ENCODE results near the gene C2CD5.

C2CD5 gene

GRCh38 chr12:22412581-22412980, 131.8 kb downstream of the C2CD5 start:
- TF ChIP-seq, protein P1, sequence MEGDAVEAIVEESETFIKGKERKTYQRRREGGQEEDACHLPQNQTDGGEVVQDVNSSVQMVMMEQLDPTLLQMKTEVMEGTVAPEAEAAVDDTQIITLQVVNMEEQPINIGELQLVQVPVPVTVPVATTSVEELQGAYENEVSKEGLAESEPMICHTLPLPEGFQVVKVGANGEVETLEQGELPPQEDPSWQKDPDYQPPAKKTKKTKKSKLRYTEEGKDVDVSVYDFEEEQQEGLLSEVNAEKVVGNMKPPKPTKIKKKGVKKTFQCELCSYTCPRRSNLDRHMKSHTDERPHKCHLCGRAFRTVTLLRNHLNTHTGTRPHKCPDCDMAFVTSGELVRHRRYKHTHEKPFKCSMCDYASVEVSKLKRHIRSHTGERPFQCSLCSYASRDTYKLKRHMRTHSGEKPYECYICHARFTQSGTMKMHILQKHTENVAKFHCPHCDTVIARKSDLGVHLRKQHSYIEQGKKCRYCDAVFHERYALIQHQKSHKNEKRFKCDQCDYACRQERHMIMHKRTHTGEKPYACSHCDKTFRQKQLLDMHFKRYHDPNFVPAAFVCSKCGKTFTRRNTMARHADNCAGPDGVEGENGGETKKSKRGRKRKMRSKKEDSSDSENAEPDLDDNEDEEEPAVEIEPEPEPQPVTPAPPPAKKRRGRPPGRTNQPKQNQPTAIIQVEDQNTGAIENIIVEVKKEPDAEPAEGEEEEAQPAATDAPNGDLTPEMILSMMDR (conservative IDR thresholded peaks at IDR 0.05): no peak
- H3K27ac ChIP-seq: no peak overlapping the region

DNA sequence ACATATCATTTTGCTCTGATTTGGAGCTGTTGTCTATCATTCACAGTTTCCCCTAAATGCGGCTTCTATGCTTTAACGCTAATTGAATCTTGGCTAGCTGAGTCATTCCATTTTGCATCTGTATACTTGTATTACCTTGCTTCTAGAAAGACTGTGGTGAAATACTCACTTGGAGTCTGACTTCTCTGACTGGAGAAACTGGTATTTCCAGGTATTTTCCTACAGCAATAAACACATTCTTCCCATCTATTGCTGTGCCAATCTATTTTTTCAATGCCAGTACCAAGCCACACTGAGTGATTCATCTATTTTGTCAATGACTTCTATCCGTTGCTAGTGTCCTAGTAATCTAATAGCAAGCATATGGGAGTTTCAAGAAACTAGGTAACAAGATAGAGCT, 133.9 kb downstream of the C2CD5 start:
- peak overlapping the region; percentile 35 for H3K27ac ChIP-seq
- TF ChIP-seq, protein P1 (conservative IDR thresholded peaks at IDR 0.05): no peak

- TF ChIP-seq, protein P1 (conservative IDR thresholded peaks at IDR 0.05): no peak
- peak overlapping the region; percentile 35 for H3K27ac ChIP-seq
These were observed 134.8 kb downstream of the C2CD5 start for GRCh38 chr12:22409377-22410164.

DNA sequence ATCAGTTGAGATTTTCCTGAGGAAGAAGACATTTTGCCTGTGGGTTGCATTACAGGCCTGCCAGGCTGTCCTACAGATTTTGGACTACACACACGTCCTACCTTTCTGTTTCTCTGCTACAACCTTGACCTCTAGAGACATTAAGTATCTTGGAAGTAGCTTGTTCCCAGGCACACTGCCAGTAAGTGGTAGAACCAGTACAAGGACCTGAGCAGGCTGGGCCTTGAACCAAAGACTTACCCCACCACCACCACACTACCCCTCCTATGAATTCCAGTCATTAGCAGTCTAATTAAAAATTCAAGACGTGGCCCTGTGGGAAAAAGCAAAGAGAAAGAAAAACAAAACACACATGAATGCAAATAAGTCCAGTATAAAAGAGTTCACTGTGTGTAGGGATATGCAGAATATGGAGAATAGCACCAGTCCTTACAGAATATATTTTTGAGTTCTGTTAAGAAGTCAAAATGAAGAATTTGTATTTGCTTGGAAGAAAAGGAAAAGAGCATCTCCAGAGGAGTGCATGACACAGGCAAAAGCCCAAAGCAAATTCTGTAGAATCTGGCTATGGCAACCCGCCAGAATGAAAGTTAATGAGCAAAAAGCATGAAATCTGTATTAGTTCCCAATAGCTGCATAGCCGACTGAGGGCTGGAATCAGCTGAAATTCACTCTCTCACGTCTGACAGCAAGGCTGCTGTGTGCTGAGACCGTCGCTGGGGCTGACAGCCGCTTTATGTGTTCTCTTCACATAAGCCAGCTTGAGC, 135.5 kb downstream of the C2CD5 start:
- H3K27ac ChIP-seq: peak overlapping the region; percentile 35; the same call in 1 of the 2 replicates
- TF ChIP-seq, protein P1 (conservative IDR thresholded peaks at IDR 0.05): no peak

GRCh38 chr12:22407397-22407796, 136.9 kb downstream of the C2CD5 start:
- H3K27ac ChIP-seq: no peak overlapping the region
- TF ChIP-seq, protein P1 (conservative IDR thresholded peaks at IDR 0.05): no peak

DNA sequence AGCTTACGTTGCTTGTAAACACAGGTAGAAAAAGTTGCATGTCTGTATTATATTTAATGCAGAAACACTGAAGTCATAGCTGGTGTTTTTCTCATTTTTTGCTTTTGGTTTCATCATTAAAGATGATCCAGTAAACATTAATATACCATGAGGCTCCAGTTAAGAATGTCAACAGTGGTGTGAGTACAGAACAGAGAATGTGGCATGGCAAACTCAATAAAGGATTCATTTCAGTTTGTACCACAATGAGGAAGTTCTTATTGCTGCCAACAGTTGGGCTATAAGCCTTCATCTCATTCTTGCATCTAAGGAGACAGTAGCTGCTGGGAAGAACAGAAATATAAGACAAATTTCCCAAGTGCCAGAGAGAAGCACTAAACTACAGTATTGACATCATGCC, 137.7 kb downstream of the C2CD5 start:
- TF ChIP-seq, protein P1 (conservative IDR thresholded peaks at IDR 0.05): no peak
- no peak overlapping the region for H3K27ac ChIP-seq

DNA sequence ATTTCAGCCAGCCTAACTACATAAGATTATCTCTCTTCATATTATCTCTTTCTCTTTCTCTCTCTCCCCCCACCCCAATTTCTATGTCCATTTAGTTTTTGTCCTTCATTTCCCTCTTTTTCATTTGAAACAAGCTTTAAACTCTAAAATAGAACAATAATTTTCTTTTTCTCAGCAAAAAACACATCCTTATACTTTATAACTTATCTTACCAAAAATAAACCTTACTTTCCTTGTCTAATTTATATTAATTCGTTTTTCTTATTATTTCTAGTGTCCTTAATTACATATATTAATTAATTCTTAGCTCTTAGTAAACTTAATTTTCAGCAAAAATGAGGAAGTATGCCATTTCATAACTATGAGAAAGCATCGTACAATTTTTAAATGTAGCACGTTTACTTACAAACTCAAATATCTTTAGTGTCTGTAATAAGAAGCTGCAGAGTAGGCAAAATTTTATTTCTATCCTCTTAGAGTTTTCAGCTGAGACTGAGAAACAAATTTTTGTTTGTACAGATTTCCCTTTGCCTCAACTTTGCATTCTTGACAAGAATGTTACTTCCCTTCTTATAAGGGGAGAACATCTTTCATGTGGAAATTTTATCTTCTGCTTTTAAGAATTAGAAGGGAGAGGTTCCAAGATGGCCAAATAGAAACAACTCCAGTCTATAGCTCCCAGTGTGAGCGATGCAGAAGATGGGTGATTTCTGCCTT, 144.7 kb downstream of the C2CD5 start:
- TF ChIP-seq, protein P1 (conservative IDR thresholded peaks at IDR 0.05): no peak
- no peak overlapping the region for H3K27ac ChIP-seq
